PC-3 (cell line): ENCODE measurements around the gene SPATA20. TPM values are rescaled to one million over a fixed set of nuclear protein-coding genes. Genes with fewer than 3 reads are reported as not detected.

ENCODE experiments used
- ATAC-seq: fragments of 200-7000 bp; cut with Tn5 transposase; 2 replicates; pipeline ENCODE4 v1.9.1; 2020; ENCODE audit warnings: mild to moderate bottlenecking, moderate library complexity
- BruUV-seq: library from RNA; stranded (reverse); fragments of 400-500 nt; replicated peaks from 2 replicates; lab custom pipeline; 2021; lab: Mats Ljungman, UMichigan
- CTCF ChIA-PET: fragments of 300-600 bp; sonication (Branson Sonifier 250); formaldehyde crosslinking; loops from one replicate; lab custom pipeline; 2022; ENCODE audit warnings: antibody characterized with exemption; lab: Charles Lee
- POLR2A ChIA-PET: fragments of 300-600 bp; sonication (Branson Sonifier 250); formaldehyde crosslinking; loops from one replicate; lab custom pipeline; 2022; ENCODE audit warnings: antibody characterized with exemption; ENCODE audit not compliant: unreplicated experiment; lab: Charles Lee
- DNase-seq: peaks from one replicate; pipeline ENCODE4 v3.0.0-alpha.2; 2015
- H2AFZ ChIP-seq: fragments of 300-600 bp; sonication (generic); 2 replicates; pipeline ENCODE4 v1.6.0; 2016; ENCODE audit warnings: antibody characterized with exemption, low read length
- H3F3A ChIP-seq: fragments of 300-600 bp; sonication (generic); one replicate; pipeline ENCODE4 v1.6.0; 2017; ENCODE audit warnings: antibody characterized with exemption, low read length, control low read depth, mild to moderate bottlenecking; ENCODE audit not compliant: unreplicated experiment
- H3K27ac ChIP-seq: fragments of 300-600 bp; sonication (generic); 2 replicates; pipeline ENCODE4 v1.5.1; 2016; ENCODE audit warnings: mild to moderate bottlenecking, low read length
- H3K27me3 ChIP-seq: fragments of 300-600 bp; sonication (generic); 2 replicates; pipeline ENCODE4 v1.6.1; 2016; ENCODE audit warnings: low read length, mixed read lengths
- H3K36me3 ChIP-seq: fragments of 300-600 bp; sonication (generic); 2 replicates; pipeline ENCODE4 v1.6.1; 2016; ENCODE audit warnings: low read depth, mixed run types, low read length, mixed read lengths
- H3K4me1 ChIP-seq: fragments of 300-600 bp; sonication (generic); 2 replicates; pipeline ENCODE4 v1.5.1; 2016; ENCODE audit warnings: low read length; ENCODE audit not compliant: insufficient read depth
- H3K4me2 ChIP-seq: fragments of 300-600 bp; sonication (generic); 2 replicates; pipeline ENCODE4 v1.6.0; 2016; ENCODE audit warnings: low read length
- H3K4me3 ChIP-seq: fragments of 300-600 bp; sonication (generic); 2 replicates; pipeline ENCODE4 v1.5.1; 2016; ENCODE audit warnings: mild to moderate bottlenecking, low read length, mixed read lengths
- H3K79me2 ChIP-seq: fragments of 300-600 bp; sonication (generic); 2 replicates; pipeline ENCODE4 v1.6.1; 2017; ENCODE audit warnings: low read length, mixed read lengths
- H3K9ac ChIP-seq: fragments of 300-600 bp; sonication (generic); 2 replicates; pipeline ENCODE4 v1.6.0; 2016; ENCODE audit warnings: mild to moderate bottlenecking, low read length
- H3K9me2 ChIP-seq: fragments of 300-600 bp; sonication (generic); replicated peaks from 2 replicates; pipeline ENCODE4 v1.6.1; 2016; ENCODE audit warnings: mixed run types, low read length, mixed read lengths
- H3K9me3 ChIP-seq: fragments of 300-600 bp; sonication (generic); 2 replicates; pipeline ENCODE4 v1.6.1; 2016; ENCODE audit warnings: low read length, mixed read lengths
- H4K20me1 ChIP-seq: fragments of 300-600 bp; sonication (generic); 2 replicates; pipeline ENCODE4 v1.6.1; 2016; ENCODE audit warnings: low read length, mixed read lengths
- CTCF ChIP-seq: fragments of 300-600 bp; sonication (generic); conservative IDR thresholded peaks from 2 replicates; pipeline ENCODE4 v1.5.1; 2017; ENCODE audit warnings: antibody characterized with exemption, low read depth, mild to moderate bottlenecking, low read length
- EZH2 ChIP-seq: fragments of 300-600 bp; sonication (generic); IDR thresholded peaks from one replicate; pipeline ENCODE4 v1.6.1; 2017; ENCODE audit warnings: antibody characterized with exemption, mild to moderate bottlenecking, low read length; ENCODE audit not compliant: unreplicated experiment
- EZH2phosphoT487 ChIP-seq: fragments of 300-600 bp; sonication (generic); IDR thresholded peaks from 2 replicates; pipeline ENCODE4 v1.6.1; 2018; ENCODE audit warnings: mild to moderate bottlenecking, antibody characterized with exemption, low read length, borderline replicate concordance
- intact Hi-C: fragments of 100-400 bp; cut with micrococcal nuclease; formaldehyde crosslinking; loops from 2 replicates; pipeline ENCODE4 v1.9.0; 2023
- total RNA-seq: library from RNA; depleted of rRNA; stranded (reverse); fragments of >200 nt; gene quantifications from 2 replicates; pipeline ENCODE4 v1.2.3, GENCODE V29; 2014

The SPATA20 gene
- total RNA-seq, 1 experiment from 2014 or later, result 115 TPM

DNA sequence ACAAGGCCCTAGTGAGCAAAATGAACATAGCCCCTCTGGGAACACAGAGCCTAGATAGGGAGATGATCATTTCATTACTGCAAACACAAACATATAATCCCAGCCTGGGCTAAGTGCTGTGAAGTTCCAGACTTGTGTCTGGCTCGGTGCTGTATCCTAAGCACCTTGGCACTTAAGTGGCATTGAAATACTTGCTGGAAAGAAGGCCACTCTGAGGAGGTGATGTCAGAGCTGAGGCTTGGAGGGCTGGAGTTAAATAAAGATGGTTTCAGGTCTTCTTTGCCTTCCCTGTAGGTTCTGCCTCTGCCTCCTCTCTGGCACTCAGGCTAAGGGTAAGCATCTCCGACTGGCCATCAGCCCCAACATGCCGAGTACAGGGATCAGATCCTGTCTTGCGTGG, 11.1 kb downstream of the SPATA20 start:
- DNase-seq (no peak), ATAC-seq (no peak)
- Histone ChIP-seq H3K36me3 (no peaks in the 10 kb centered on the region), H3K27me3 (peaks cover 20% of the 10 kb centered on the region), H3K9ac (no peak overlapping the region), H4K20me1 (no peaks in the 10 kb centered on the region), H3K79me2 (no peaks in the 10 kb centered on the region), H3K4me2 (no peak overlapping the region), H3K9me2 (no peaks in the 10 kb centered on the region), H3K27ac (no peak overlapping the region), H3K4me1 (peaks cover 12% of the 10 kb centered on the region), H2AFZ (no peak overlapping the region), H3F3A (no peaks in the 10 kb centered on the region), H3K9me3 (no peaks in the 10 kb centered on the region), H3K4me3 (no peak overlapping the region)
- ChIA-PET POLR2A (no interaction called here), CTCF (no interaction called here)
- TF ChIP-seq CTCF (no peak), EZH2phosphoT487 (no peak), EZH2 (no peak)
- BruUV-seq, result no TSS peak
- intact Hi-C loops, result no loop called here

- no peak overlapping the region for H2AFZ ChIP-seq
- H4K20me1 ChIP-seq, result no peaks in the 10 kb centered on the region
- no peak overlapping the region for H3K4me2 ChIP-seq
- intact Hi-C loops, result no loop called here
- no peaks in the 10 kb centered on the region for H3F3A ChIP-seq
- peaks cover 12% of the 10 kb centered on the region for H3K4me1 ChIP-seq
- no TSS peak for BruUV-seq
- no peak overlapping the region for H3K27ac ChIP-seq
- no peaks in the 10 kb centered on the region for H3K36me3 ChIP-seq
- ChIA-PET POLR2A (no interaction called here), CTCF (no interaction called here)
- ATAC-seq (no peak), DNase-seq (no peak)
- H3K9me3 ChIP-seq, result no peaks in the 10 kb centered on the region
- no peak overlapping the region for H3K4me3 ChIP-seq
- peaks cover 24% of the 10 kb centered on the region for H3K27me3 ChIP-seq
- no peak overlapping the region for H3K9ac ChIP-seq
- H3K79me2 ChIP-seq, result no peaks in the 10 kb centered on the region
- TF ChIP-seq EZH2 (no peak), EZH2phosphoT487 (no peak), CTCF (no peak)
- no peaks in the 10 kb centered on the region for H3K9me2 ChIP-seq
These were observed 11.6 kb downstream of the SPATA20 start for GRCh38 chr17:50558581-50558940.

DNA sequence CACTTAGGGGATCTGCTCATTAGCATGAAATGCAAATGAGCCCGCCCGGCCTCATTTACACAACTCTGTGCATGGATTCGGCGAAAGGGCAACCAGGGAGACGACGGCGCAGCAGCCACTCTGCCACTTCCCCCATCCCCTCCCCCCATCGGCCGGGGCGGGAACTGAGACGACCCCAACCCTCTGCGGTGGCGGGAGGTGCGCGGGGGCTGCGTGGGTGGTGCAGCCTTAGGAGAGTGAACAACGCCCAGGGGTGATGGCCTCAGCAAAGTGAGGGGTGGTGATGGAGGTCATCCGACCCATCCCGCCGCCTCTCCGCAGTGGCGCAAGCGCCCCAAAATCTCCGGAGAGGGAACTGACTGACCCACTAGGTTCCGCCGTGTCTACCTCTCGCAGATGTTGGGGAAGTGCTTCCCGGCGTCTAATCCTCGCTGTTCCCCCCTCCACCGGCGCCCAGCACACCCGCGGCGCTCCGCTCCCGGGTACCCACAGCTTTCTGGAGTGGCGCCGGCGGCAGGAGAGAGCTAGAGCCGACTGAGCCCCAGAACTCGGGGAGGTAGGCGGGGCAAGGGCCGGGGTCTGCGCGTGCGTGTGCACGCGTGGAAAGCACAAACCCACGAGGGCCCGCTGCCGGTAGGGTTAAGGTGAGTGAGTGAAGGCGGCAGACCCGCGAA, 12.1 kb downstream of the SPATA20 start:
- POLR2A ChIA-PET, result interaction anchor here (0.5 kb wide), 1 partner anchor 136 kb away, joined by 3 read pairs; no protein-coding TSS in a partner anchor
- ATAC-seq, result no peak
- no TSS peak for BruUV-seq
- Histone ChIP-seq H2AFZ (no peak overlapping the region), H3K9me3 (no peaks in the 10 kb centered on the region), H3K9me2 (no peaks in the 10 kb centered on the region), H4K20me1 (no peaks in the 10 kb centered on the region), H3K79me2 (no peaks in the 10 kb centered on the region), H3K4me1 (peaks cover 12% of the 10 kb centered on the region), H3K27me3 (peaks cover 29% of the 10 kb centered on the region), H3K4me3 (no peak overlapping the region), H3K9ac (no peak overlapping the region), H3K27ac (no peak overlapping the region), H3F3A (no peaks in the 10 kb centered on the region), H3K4me2 (no peak overlapping the region), H3K36me3 (no peaks in the 10 kb centered on the region)
- intact Hi-C loops, result no loop called here
- TF ChIP-seq EZH2phosphoT487 (no peak), EZH2 (no peak), CTCF (no peak)
- CTCF ChIA-PET, result no interaction called here
- no peak for DNase-seq
